ENCODE measurements around the gene ADCYAP1.

The ADCYAP1 gene

GRCh38 chr18:908758-909724 is 4.4 kb downstream of the ADCYAP1 start:
- peak in 1 of 2 donors; percentile 14 for DNase-seq (ENCODE audit: low read depth in 2 of 2)
- TF ChIP-seq, protein P1, sequence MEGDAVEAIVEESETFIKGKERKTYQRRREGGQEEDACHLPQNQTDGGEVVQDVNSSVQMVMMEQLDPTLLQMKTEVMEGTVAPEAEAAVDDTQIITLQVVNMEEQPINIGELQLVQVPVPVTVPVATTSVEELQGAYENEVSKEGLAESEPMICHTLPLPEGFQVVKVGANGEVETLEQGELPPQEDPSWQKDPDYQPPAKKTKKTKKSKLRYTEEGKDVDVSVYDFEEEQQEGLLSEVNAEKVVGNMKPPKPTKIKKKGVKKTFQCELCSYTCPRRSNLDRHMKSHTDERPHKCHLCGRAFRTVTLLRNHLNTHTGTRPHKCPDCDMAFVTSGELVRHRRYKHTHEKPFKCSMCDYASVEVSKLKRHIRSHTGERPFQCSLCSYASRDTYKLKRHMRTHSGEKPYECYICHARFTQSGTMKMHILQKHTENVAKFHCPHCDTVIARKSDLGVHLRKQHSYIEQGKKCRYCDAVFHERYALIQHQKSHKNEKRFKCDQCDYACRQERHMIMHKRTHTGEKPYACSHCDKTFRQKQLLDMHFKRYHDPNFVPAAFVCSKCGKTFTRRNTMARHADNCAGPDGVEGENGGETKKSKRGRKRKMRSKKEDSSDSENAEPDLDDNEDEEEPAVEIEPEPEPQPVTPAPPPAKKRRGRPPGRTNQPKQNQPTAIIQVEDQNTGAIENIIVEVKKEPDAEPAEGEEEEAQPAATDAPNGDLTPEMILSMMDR (IDR thresholded peaks at IDR 0.05; ENCODE audit: low read depth, low read length): no peak
- peak overlapping the region; percentile 14 to 23 for H3K4me3 ChIP-seq (replicated peaks in 1 of 2; ENCODE audit: low read depth in 2 of 2, low read length in 2 of 2)

DNA sequence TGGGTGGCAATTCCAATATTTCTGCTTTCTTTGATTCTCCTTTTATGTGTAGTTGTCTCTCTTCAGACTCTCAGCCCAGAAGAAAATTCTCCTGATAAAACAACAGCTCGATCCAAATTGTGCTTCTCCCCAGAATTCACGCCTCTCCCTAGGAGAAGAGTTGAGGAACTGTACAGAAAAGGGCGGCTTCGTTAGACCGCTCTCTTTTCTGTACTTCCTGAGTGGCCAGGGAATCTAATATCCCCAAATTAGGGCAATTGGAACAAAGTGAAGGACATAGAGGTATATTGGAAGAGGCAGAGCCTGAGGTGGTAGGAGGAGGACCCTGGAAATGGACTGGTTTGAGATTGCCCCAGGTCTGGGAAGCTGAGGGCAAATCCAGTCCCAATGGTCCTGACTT is 5.6 kb downstream of the ADCYAP1 start:
- DNase-seq (ENCODE audit: low read depth in 2 of 2): no peak
- H3K4me3 ChIP-seq (replicated peaks in 1 of 2; ENCODE audit: low read depth in 2 of 2, low read length in 2 of 2): no peak overlapping the region
- TF ChIP-seq, protein P1 (IDR thresholded peaks at IDR 0.05; ENCODE audit: low read depth, low read length): no peak

DNA sequence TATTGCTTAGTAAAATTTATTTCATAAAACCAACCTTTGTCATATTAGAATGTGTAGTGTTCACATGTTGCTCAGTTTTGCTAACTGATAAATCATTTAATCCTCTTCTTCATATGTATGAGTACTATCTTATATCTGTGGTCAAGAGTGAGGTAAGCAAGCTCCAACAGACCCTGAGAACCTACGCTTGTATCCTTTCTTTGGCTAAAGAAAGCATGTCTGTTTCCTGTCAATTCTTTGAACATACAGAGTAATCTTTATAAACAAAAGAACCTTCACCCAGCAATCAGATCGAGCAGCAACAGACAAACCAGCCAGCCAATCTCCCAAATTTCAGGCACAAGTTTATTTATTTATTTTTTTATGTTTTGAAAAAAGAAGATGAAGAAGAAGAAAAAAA is 6.4 kb downstream of the ADCYAP1 start:
- no peak for DNase-seq (ENCODE audit: low read depth in 2 of 2)
- TF ChIP-seq, protein P1 (IDR thresholded peaks at IDR 0.05; ENCODE audit: low read depth, low read length): no peak
- no peak overlapping the region for H3K4me3 ChIP-seq (replicated peaks in 1 of 2; ENCODE audit: low read depth in 2 of 2, low read length in 2 of 2)

DNA sequence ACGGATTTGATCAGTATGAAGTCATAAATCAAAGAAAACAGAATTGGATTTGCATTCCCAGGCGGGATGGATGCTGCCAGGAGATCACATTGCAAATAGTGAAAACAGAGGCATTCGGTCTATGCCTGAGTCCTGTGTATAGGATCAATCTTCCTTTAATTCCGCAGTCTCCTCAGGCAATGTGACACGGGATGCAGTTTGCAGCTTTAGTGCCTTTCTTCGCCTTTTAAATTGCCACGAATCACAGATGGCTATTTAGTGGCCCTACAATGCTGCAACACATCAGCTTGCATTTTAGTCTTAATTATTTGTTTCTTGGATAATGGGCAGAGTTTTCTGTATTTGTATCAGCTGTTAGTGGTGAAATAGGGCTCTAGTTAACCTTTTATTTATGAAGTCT is 6.8 kb downstream of the ADCYAP1 start:
- DNase-seq (ENCODE audit: low read depth in 2 of 2): no peak
- TF ChIP-seq, protein P1 (IDR thresholded peaks at IDR 0.05; ENCODE audit: low read depth, low read length): no peak
- no peak overlapping the region for H3K4me3 ChIP-seq (replicated peaks in 1 of 2; ENCODE audit: low read depth in 2 of 2, low read length in 2 of 2)

DNA sequence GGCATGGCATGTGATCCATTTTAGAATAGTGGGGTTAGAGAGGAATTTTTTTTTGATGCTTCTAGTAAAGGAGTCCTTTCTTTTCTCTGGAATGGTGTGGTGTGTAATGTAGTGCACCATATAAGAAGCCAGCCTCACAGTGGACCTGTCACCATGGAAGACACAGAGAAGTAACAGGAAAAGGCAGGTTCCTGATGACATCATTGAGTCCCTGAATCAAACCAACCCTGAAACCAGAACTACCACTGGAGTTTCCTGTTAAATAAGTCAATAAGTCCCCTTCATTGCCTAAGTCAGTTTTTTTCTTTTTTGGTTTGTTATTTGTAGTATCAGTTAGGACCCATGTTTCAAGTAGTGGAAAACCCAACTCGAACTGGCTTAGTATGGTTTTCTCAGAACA is 11.9 kb downstream of the ADCYAP1 start:
- no peak for DNase-seq (ENCODE audit: low read depth in 2 of 2)
- H3K4me3 ChIP-seq (replicated peaks in 1 of 2; ENCODE audit: low read depth in 2 of 2, low read length in 2 of 2): no peak overlapping the region
- TF ChIP-seq, protein P1 (IDR thresholded peaks at IDR 0.05; ENCODE audit: low read depth, low read length): no peak

- TF ChIP-seq, protein P1 (IDR thresholded peaks at IDR 0.05; ENCODE audit: low read depth, low read length): no peak
- H3K4me3 ChIP-seq (replicated peaks in 1 of 2; ENCODE audit: low read depth in 2 of 2, low read length in 2 of 2): no peak overlapping the region
These were observed 14.4 kb downstream of the ADCYAP1 start for GRCh38 chr18:919078-919477.

More at GRCh38 chr18:919078-919477, 14.4 kb downstream of the ADCYAP1 start:
- no peak for DNase-seq (ENCODE audit: low read depth in 2 of 2)
